Measurements from ENCODE around the gene ATXN7L1. TPM values are rescaled to one million over a fixed set of nuclear protein-coding genes. Genes with fewer than 3 reads are reported as not detected.

ATXN7L1 gene
- total and polyA plus RNA-seq, 2 of the 4 experiments (the other 2 are of a cell fraction), result 3.5 to 4.3 TPM

DNA sequence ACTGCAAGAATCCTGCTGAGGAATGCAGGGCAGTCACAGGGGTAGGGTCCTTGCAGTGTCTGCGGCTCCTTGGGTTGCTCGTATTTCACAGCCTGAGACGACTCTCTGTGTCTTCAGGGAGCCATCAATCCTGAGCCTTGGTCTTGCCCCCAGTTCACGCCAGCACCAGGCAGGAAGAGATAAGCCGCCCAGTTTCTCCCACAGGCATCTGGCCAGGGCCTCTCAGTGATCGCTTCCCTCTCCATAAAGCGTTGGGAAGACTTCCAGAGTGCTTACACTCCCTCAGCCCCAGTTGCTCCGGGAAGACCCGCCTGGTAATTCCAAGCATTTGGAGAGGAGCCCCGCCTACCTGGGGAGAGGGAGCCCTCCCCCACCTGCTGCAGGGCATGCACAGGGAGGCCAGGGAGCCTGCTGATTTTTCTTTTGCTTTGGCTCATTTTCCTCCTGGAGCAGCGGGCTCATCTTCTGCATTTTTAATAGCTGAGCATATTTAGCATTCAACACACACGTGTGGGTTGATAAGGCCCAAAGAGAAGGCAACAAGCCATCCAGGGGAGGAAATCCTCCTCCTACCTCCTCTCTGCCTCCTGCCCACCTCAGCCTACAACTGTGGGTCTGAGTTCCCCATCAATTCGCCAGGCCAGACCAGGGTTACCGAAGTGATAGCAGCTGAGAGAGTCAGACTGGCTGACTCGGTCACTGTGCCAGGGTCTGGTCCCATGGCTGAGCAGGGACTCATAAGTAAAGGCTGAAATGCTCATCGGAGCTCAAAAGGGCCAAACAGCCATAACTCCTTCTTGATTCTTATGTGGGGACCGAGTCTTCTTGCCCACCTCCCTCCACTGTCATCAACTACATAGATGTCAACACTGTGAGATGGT, 220.7 kb downstream of the ATXN7L1 start:
- ATAC-seq (ENCODE audit: low read depth) (no peak), DNase-seq (no peak)
- Histone ChIP-seq H3K9me1 (ENCODE audit: insufficient read depth, low read length) (no peaks in the 10 kb centered on the region), H4K8ac (ENCODE audit: low read depth in 2 of 2, low read length in 2 of 2) (no peak overlapping the region), H3K56ac (ENCODE audit: extremely low read depth, insufficient read depth, low read length) (no peak overlapping the region), H3K18ac (ENCODE audit: low read depth, low read length) (no peak overlapping the region), H2BK5ac (ENCODE audit: low read depth, low read length, poor library complexity, severe bottlenecking) (no peak overlapping the region), H3K4ac (ENCODE audit: low read depth, low read length) (no peak overlapping the region), H3K4me2 (ENCODE audit: low read depth, low read length) (no peak overlapping the region), H3K23ac (ENCODE audit: low read depth, low read length) (no peak overlapping the region; the same call in 1 of the 2 replicates), H2AK5ac (ENCODE audit: low read depth, low read length) (no peak overlapping the region), H3K36me3 (ENCODE audit: control insufficient read depth, insufficient read depth, low read length) (0 out of 2 replicates have a peak, but pooled peaks cover 2% of the 10 kb centered on the region), H3K4me3 (ENCODE audit: insufficient read depth, low read depth, low read length) (no peak overlapping the region), H4K91ac (ENCODE audit: insufficient read depth, low read depth, low read length) (no peak overlapping the region), H2BK15ac (ENCODE audit: low read depth, low read length) (no peak overlapping the region), H3K4me1 (ENCODE audit: control insufficient read depth, insufficient read depth, low read length) (peaks cover 1% of the 10 kb centered on the region; the same call in 1 of the 2 replicates), H2BK120ac (ENCODE audit: low read depth, low read length) (no peak overlapping the region), H3K14ac (replicated peaks; ENCODE audit: low read depth, low read length) (no peak overlapping the region), H3K9me3 (ENCODE audit: control insufficient read depth, insufficient read depth, low read length) (no peaks in the 10 kb centered on the region), H4K5ac (ENCODE audit: low read depth, low read length) (no peak overlapping the region), H3K79me1 (ENCODE audit: low read depth in 1 of 2, low read length in 2 of 2) (no peaks in the 10 kb centered on the region), H3K27ac (ENCODE audit: insufficient read depth, low read length) (no peak overlapping the region), H3K27me3 (ENCODE audit: control insufficient read depth, insufficient read depth, low read length) (no peaks in the 10 kb centered on the region), H2AK9ac (replicated peaks; ENCODE audit: low read depth, low read length, poor library complexity) (no peak overlapping the region), H2BK20ac (ENCODE audit: low read depth, low read length) (no peak overlapping the region), H4K20me1 (ENCODE audit: insufficient read depth, low read length) (peaks cover 13% of the 10 kb centered on the region), H3K9ac (ENCODE audit: low read depth, low read length) (no peak overlapping the region), H2AFZ (replicated peaks; ENCODE audit: low read length, poor library complexity) (no peak overlapping the region)
- in situ Hi-C loops (cut with MboI; ENCODE audit: low sequenced_read_pairs) (no loop called here), dilution Hi-C loops (cut with HindIII; ENCODE audit: low sequenced_read_pairs, unreplicated experiment) (no loop called here), intact Hi-C loops (cut with micrococcal nuclease) (loop anchor here (10.0 kb wide), 1 partner anchor 89 kb away; no protein-coding TSS in a partner anchor)
- ChIA-PET POLR2A (ENCODE audit: unreplicated experiment) (no interaction called here), CTCF (no interaction called here)
- TF ChIP-seq RFX5 (IDR thresholded peaks at IDR 0.05; ENCODE audit: low read depth, low read length) (no peak), FOS (IDR thresholded peaks at IDR 0.05; ENCODE audit: low read depth, low read length) (no peak), RCOR1 (IDR thresholded peaks at IDR 0.05; ENCODE audit: insufficient replicate concordance, low read length) (no peak)
- 57% methylated on average over 5 of the region's 17 CpGs; no CpG with 5 or more reads in 1 of the 2 experiments for WGBS, 2 experiments (ENCODE audit: extremely low coverage in 2 of 2, insufficient read length in 1 of 2)
- no TSS peak for BruUV-seq (replicated peaks)

All from IMR-90 (cell line).